ENCODE results near the gene FAM13A.

FAM13A gene

GRCh38 chr4:88745175-88745574 lies 311.8 kb downstream of the FAM13A start:
- H3K4me3 ChIP-seq (ENCODE audit: severe bottlenecking), result no peak overlapping the region
- DNase-seq (ENCODE audit: low spot score) (no peak), ATAC-seq (ENCODE audit: low read depth) (no peak)
- no peaks in the 10 kb centered on the region for H3K9me3 ChIP-seq (ENCODE audit: severe bottlenecking)
- no peak for TF ChIP-seq CTCF (IDR thresholded peaks at IDR 0.05; ENCODE audit: poor library complexity, severe bottlenecking)
- no peaks in the 10 kb centered on the region for H3K4me1 ChIP-seq (ENCODE audit: insufficient read depth, poor library complexity, severe bottlenecking)
- no peaks in the 10 kb centered on the region for H3K36me3 ChIP-seq (ENCODE audit: low read depth)
- no peak overlapping the region for H3K27ac ChIP-seq (ENCODE audit: poor library complexity, severe bottlenecking)
- no peaks in the 10 kb centered on the region for H3K27me3 ChIP-seq (ENCODE audit: insufficient read depth, poor library complexity, severe bottlenecking)

DNA sequence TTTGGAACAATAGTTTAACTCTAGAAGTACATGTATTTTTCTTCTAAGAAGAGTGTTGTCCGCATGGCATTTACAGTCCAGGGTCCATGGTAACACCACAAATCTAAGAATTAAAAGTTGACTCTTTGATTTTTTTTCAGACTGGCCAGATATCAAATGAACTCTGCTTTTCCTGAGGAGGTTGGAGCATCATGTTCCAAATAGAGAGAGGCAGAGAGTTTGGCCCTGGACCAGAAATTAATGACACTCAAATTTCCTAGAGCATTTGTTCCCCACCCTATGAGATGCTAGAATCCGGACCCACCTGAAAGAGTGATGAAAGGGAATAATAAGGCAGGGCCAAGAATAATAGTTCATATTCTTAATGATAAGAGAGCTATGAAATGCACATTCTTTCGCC lies 312.4 kb downstream of the FAM13A start:
- no peak overlapping the region for H3K4me3 ChIP-seq (ENCODE audit: severe bottlenecking)
- DNase-seq (ENCODE audit: low spot score) (no peak), ATAC-seq (ENCODE audit: low read depth) (no peak)
- H3K27me3 ChIP-seq (ENCODE audit: insufficient read depth, poor library complexity, severe bottlenecking), result no peaks in the 10 kb centered on the region
- no peak for TF ChIP-seq CTCF (IDR thresholded peaks at IDR 0.05; ENCODE audit: poor library complexity, severe bottlenecking)
- H3K4me1 ChIP-seq (ENCODE audit: insufficient read depth, poor library complexity, severe bottlenecking), result no peaks in the 10 kb centered on the region
- H3K9me3 ChIP-seq (ENCODE audit: severe bottlenecking), result no peaks in the 10 kb centered on the region
- no peaks in the 10 kb centered on the region for H3K36me3 ChIP-seq (ENCODE audit: low read depth)
- no peak overlapping the region for H3K27ac ChIP-seq (ENCODE audit: poor library complexity, severe bottlenecking)

GRCh38 chr4:88743696-88744095 lies 313.3 kb downstream of the FAM13A start:
- TF ChIP-seq CTCF (IDR thresholded peaks at IDR 0.05; ENCODE audit: poor library complexity, severe bottlenecking), result no peak
- no peak overlapping the region for H3K4me3 ChIP-seq (ENCODE audit: severe bottlenecking)
- H3K36me3 ChIP-seq (ENCODE audit: low read depth), result no peaks in the 10 kb centered on the region
- H3K4me1 ChIP-seq (ENCODE audit: insufficient read depth, poor library complexity, severe bottlenecking), result no peaks in the 10 kb centered on the region
- no peaks in the 10 kb centered on the region for H3K27me3 ChIP-seq (ENCODE audit: insufficient read depth, poor library complexity, severe bottlenecking)
- no peak overlapping the region for H3K27ac ChIP-seq (ENCODE audit: poor library complexity, severe bottlenecking)
- no peak for ATAC-seq (ENCODE audit: low read depth)
- DNase-seq (ENCODE audit: low spot score), result no peak
- H3K9me3 ChIP-seq (ENCODE audit: severe bottlenecking), result no peaks in the 10 kb centered on the region

DNA sequence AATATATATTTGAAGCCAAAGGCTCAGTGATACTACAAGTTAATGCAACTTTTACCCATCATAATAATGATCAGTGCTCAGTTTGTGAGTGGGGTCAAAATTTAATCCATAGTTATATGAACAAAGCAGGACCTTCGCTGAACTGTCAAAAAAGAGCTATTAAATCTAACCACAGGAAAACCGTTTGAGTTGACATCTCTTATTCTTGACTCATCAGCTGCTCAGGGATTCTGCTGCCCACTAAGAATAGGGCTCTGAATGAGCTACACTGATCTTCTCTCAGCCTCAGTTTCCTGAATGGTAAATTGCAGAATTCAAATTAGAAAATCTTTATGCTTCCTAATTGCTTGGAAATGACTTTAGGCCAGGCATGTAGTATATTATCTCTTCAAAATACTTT lies 314.4 kb downstream of the FAM13A start:
- no peak for TF ChIP-seq CTCF (IDR thresholded peaks at IDR 0.05; ENCODE audit: poor library complexity, severe bottlenecking)
- no peak overlapping the region for H3K4me3 ChIP-seq (ENCODE audit: severe bottlenecking)
- ATAC-seq (ENCODE audit: low read depth) (no peak), DNase-seq (ENCODE audit: low spot score) (no peak)
- H3K4me1 ChIP-seq (ENCODE audit: insufficient read depth, poor library complexity, severe bottlenecking), result no peaks in the 10 kb centered on the region
- no peaks in the 10 kb centered on the region for H3K9me3 ChIP-seq (ENCODE audit: severe bottlenecking)
- H3K27me3 ChIP-seq (ENCODE audit: insufficient read depth, poor library complexity, severe bottlenecking), result no peaks in the 10 kb centered on the region
- H3K27ac ChIP-seq (ENCODE audit: poor library complexity, severe bottlenecking), result no peak overlapping the region
- H3K36me3 ChIP-seq (ENCODE audit: low read depth), result no peaks in the 10 kb centered on the region

DNA sequence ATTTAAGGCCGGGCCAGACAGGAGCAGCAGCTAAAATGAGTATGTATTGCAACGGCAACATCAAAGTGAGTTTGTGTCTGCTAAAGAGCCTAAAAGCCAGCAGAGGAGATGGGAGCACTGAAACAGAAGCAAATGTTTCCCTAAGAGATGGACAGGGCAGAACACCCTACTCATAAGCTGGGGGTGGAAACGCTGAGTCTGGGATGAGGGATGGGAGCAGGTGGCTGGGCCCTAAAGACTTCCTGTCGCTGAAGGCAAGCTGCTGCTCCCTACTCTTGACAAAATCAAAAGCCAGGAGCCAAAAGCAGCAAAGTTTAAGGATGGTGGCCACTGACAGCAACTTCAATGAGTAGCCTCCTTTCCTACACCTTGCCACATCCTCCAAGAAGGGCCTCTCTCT lies 318.8 kb downstream of the FAM13A start:
- DNase-seq (ENCODE audit: low spot score) (no peak), ATAC-seq (ENCODE audit: low read depth) (no peak)
- no peak for TF ChIP-seq CTCF (IDR thresholded peaks at IDR 0.05; ENCODE audit: poor library complexity, severe bottlenecking)
- Histone ChIP-seq H3K9me3 (ENCODE audit: severe bottlenecking) (no peaks in the 10 kb centered on the region), H3K36me3 (ENCODE audit: low read depth) (no peaks in the 10 kb centered on the region), H3K27ac (ENCODE audit: poor library complexity, severe bottlenecking) (no peak overlapping the region), H3K4me3 (ENCODE audit: severe bottlenecking) (no peak overlapping the region), H3K4me1 (ENCODE audit: insufficient read depth, poor library complexity, severe bottlenecking) (no peaks in the 10 kb centered on the region), H3K27me3 (ENCODE audit: insufficient read depth, poor library complexity, severe bottlenecking) (no peaks in the 10 kb centered on the region)
